GM18519 (cell line): ENCODE results near the gene BANF2.
"Not testable (repeated sequence)": the region's sequence is repeated elsewhere in the genome, so short reads cannot be mapped to it uniquely, and the experiment has no call there.

Experiments used
- ATAC-seq: cut with Tn5 transposase; IDR thresholded peaks from one replicate; pipeline ENCODE4 v1.9.1; 2021; ENCODE audit warnings: mild to moderate bottlenecking, moderate library complexity; ENCODE audit not compliant: unreplicated experiment, low FRiP score

BANF2 gene

GRCh38 chr20:17759449-17759848 is 59.7 kb downstream of the BANF2 start:
- no peak for ATAC-seq

DNA sequence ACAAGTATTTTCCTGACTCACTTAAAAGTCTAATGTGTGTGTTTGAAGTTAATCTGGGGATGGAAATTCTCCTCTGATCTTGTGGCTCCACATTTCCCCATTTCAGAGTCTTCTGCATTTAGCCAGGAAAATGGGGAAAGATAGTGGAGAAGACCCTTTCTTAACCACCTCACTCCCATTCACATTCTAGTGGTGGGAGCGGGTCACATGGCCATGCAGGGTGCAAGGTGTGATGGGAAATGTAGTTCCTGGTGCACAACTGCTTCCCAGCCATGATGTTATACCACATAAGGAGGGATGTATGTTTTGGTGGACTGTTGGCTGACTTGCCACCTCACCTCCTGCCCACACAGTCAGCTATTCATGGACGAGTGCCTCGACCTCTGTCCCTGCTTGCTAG is 61.8 kb downstream of the BANF2 start:
- no peak for ATAC-seq

- ATAC-seq: no peak
These were observed 62.6 kb downstream of the BANF2 start for GRCh38 chr20:17762243-17762872.

- ATAC-seq: no peak
These were observed 63.2 kb downstream of the BANF2 start for GRCh38 chr20:17762873-17763557.

- ATAC-seq: no peak
These were observed 65.3 kb downstream of the BANF2 start for GRCh38 chr20:17765017-17765416.

- ATAC-seq: no peak
These were observed 65.8 kb downstream of the BANF2 start for GRCh38 chr20:17765584-17765983.

GRCh38 chr20:17766226-17766625 is 66.5 kb downstream of the BANF2 start:
- ATAC-seq: no peak

GRCh38 chr20:17767624-17768023 is 67.9 kb downstream of the BANF2 start:
- ATAC-seq: no peak

GRCh38 chr20:17768271-17768670 is 68.5 kb downstream of the BANF2 start:
- ATAC-seq: no peak

DNA sequence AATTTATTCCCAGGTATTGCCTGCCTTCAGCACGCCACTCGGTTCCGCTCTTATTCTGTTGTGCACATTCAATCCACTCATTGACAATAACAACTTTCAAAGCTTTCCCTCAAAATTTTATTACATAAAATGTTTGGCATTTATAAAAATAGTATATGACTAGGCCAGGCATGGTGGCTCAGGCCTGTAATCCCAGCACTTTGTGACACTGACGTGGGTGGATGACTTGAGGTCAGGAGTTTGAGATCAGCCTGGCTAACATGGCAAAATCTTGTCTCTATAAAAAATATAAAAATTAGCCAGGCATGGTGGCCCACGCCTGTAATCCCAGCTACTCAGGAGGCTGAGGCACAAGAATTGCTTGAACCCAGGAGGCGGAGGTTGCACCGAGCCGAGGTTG is 70.0 kb downstream of the BANF2 start:
- ATAC-seq: not testable (repeated sequence)

- no peak for ATAC-seq
These were observed 71.6 kb downstream of the BANF2 start for GRCh38 chr20:17771206-17772004.

DNA sequence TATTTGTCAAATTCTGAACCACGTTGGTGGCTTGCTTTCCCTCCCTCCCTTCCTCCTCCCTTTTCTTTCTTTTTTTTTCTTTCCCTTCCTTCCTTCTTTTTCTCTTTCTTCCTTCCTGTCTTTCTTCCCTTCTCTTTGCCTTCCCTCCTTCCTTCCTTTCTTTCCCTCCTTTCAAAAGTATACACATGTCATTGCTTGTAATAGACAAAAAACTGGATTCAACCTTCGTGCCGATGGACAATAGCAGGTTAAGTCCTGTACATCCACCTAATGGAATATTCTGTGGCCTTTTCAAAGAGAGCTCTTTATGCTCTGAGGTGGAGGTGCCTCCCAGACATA is 72.2 kb downstream of the BANF2 start:
- ATAC-seq: no peak

- no peak for ATAC-seq
These were observed 73.9 kb downstream of the BANF2 start for GRCh38 chr20:17773619-17774018.

DNA sequence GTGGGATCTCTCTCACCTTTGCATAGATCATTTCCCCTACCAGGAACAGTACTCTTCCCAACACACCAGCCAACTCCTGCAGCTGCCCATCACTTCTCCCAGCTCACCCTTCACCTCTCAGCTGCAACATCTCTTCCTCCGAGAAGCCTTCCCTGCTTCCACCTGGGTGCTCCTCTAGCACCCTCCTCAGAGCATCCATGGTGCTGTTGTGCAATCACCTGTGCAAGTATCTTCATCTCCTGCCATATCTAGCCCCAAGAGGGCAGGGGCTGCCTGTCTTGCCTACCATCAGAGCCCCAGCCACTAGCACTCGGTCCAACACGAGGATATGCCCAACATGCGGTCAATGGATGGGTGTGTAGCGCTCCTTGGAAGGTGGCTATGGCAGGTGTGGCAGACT is 75.8 kb downstream of the BANF2 start:
- ATAC-seq: no peak

DNA sequence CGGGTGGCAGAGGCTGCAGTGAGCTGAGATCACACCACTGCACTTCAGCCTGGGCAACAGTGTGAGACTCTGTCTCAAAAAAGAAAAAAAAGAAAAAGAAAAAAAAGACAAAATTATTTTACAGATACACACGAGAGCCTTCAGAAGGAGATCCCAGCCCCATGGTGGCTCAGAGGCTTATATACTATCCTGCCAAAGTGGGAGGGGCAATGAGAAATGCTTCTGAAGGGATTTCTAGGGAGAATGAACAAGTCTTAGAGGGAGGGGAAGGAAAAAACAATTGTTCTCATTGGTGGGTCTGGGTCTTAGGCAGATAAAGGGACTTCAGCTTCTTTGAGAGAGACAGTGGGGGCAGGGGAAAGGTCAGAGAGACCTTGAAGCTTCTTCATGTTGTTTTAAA is 76.8 kb downstream of the BANF2 start:
- no peak for ATAC-seq

DNA sequence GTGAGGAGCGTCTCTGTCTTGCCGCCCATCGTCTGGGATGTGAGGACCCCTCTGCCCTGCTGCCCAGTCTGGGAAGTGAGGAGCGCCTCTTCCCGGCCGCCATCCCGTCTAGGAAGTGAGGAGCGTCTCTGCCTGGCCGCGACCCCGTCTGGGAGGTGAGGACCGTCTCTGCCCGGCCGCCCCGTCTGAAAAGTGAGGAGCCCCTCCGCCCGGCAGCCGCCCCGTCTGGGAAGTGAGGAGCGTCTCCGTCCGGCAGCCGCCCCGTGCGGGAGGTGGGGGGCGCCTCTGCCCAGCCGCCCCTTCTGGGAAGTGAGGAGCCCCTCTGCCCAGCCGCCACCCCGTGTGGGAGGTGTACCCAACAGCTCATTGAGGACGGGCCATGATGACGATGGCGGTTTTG is 79.2 kb downstream of the BANF2 start:
- ATAC-seq: not testable (repeated sequence)

- no peak for ATAC-seq
These were observed 83.0 kb downstream of the BANF2 start for GRCh38 chr20:17782768-17783167.

DNA sequence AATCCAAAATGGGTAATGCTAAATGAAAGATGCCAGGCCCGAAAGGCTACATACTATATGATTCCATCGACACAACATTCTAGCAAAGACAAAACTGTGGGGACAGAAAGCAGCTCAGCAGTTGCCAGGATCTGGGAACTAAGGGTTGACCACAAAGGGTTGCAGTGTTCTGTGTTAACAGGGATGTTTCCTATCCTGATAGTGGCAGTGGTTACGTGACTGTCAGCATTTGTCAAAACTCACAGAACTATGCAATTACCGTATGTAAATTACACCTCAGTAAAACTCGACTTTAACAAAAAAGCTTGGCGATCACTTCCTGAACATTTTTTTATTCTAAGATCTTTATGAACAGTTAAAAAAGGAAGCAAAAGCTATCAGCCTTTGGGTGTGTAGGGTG is 83.9 kb downstream of the BANF2 start:
- no peak for ATAC-seq

DNA sequence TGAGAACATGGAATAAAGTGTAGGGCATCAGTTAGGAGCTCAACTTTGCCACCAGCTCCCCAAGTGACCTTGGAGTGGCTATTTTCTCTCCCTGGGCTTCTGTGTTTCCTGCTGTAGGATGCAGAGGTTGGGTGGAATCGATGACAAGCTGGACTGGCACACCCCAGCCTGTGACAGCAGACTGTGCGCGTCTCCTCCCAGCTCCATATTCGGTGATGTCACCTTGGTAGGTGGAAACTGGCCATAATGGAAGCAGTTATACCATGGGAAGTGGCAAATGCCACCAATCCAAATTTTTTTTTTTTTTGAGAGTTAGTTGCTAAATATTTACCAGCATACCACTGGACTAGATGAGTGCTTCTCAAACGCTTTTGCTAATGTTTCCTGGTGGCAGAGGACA is 85.2 kb downstream of the BANF2 start:
- ATAC-seq: no peak
